Measurements from ENCODE around the gene EXOC3L1.
A peak's percentile ranks its signal among the peaks of the same experiment; 100 is the strongest.

Gene EXOC3L1

GRCh38 chr16:67204076-67204475, 14.1 kb upstream of the EXOC3L1 start:
- Histone ChIP-seq H3K9me3 (ENCODE audit: control insufficient read depth, insufficient read depth, low read length) (no peaks in the 10 kb centered on the region), H3K27ac (ENCODE audit: low read length) (no peak overlapping the region), H3K4me1 (ENCODE audit: control insufficient read depth, insufficient read depth, low read length) (peaks cover 6% of the 10 kb centered on the region), H3K27me3 (ENCODE audit: control insufficient read depth, insufficient read depth, low read length) (no peaks in the 10 kb centered on the region), H3K4me3 (ENCODE audit: low read length) (no peak overlapping the region), H3K36me3 (ENCODE audit: control insufficient read depth, insufficient read depth, low read length) (peaks cover 6% of the 10 kb centered on the region; the same call in 1 of the 2 replicates)
- DNase-seq (ENCODE audit: low read depth, low spot score): no peak
- no CpG with 5 or more reads among the region's 4 CpGs for WGBS (ENCODE audit: insufficient coverage, insufficient read length)

GRCh38 chr16:67202956-67203493, 13.1 kb upstream of the EXOC3L1 start:
- WGBS (ENCODE audit: insufficient coverage, insufficient read length): no CpG with 5 or more reads among the region's 23 CpGs
- Histone ChIP-seq H3K4me1 (ENCODE audit: control insufficient read depth, insufficient read depth, low read length) (peaks cover 7% of the 10 kb centered on the region), H3K36me3 (ENCODE audit: control insufficient read depth, insufficient read depth, low read length) (peaks cover 11% of the 10 kb centered on the region)

GRCh38 chr16:67202426-67202825, 12.5 kb upstream of the EXOC3L1 start:
- Histone ChIP-seq H3K4me1 (ENCODE audit: control insufficient read depth, insufficient read depth, low read length) (peaks cover 7% of the 10 kb centered on the region), H3K36me3 (ENCODE audit: control insufficient read depth, insufficient read depth, low read length) (peaks cover 12% of the 10 kb centered on the region), H3K27ac (ENCODE audit: low read length) (no peak overlapping the region), H3K27me3 (ENCODE audit: control insufficient read depth, insufficient read depth, low read length) (no peaks in the 10 kb centered on the region), H3K4me3 (ENCODE audit: low read length) (no peak overlapping the region), H3K9me3 (ENCODE audit: control insufficient read depth, insufficient read depth, low read length) (no peaks in the 10 kb centered on the region)
- DNase-seq (ENCODE audit: low read depth, low spot score): no peak
- WGBS (ENCODE audit: insufficient coverage, insufficient read length): no CpG with 5 or more reads among the region's 12 CpGs

More at GRCh38 chr16:67202956-67203493, 13.1 kb upstream of the EXOC3L1 start:
- no peak for DNase-seq (ENCODE audit: low read depth, low spot score)
- Histone ChIP-seq H3K4me3 (ENCODE audit: low read length) (no peak overlapping the region), H3K27ac (ENCODE audit: low read length) (no peak overlapping the region), H3K9me3 (ENCODE audit: control insufficient read depth, insufficient read depth, low read length) (no peaks in the 10 kb centered on the region), H3K27me3 (ENCODE audit: control insufficient read depth, insufficient read depth, low read length) (no peaks in the 10 kb centered on the region)

GRCh38 chr16:67201411-67202345, 11.7 kb upstream of the EXOC3L1 start:
- no peak for DNase-seq (ENCODE audit: low read depth, low spot score)
- no peak overlapping the region for H3K27ac ChIP-seq (ENCODE audit: low read length)
- peaks cover 14% of the 10 kb centered on the region for H3K36me3 ChIP-seq (ENCODE audit: control insufficient read depth, insufficient read depth, low read length)
- H3K27me3 ChIP-seq (ENCODE audit: control insufficient read depth, insufficient read depth, low read length): no peaks in the 10 kb centered on the region
- H3K9me3 ChIP-seq (ENCODE audit: control insufficient read depth, insufficient read depth, low read length): no peaks in the 10 kb centered on the region
- peaks cover 3% of the 10 kb centered on the region; the same call in 1 of the 2 replicates for H3K4me1 ChIP-seq (ENCODE audit: control insufficient read depth, insufficient read depth, low read length)
- H3K4me3 ChIP-seq (ENCODE audit: low read length): no peak overlapping the region
- no CpG with 5 or more reads among the region's 40 CpGs for WGBS (ENCODE audit: insufficient coverage, insufficient read length)

- H3K4me3 ChIP-seq (ENCODE audit: low read length): no peak overlapping the region
- H3K9me3 ChIP-seq (ENCODE audit: control insufficient read depth, insufficient read depth, low read length): no peaks in the 10 kb centered on the region
- WGBS (ENCODE audit: insufficient coverage, insufficient read length): no CpG with 5 or more reads among the region's 8 CpGs
- H3K27ac ChIP-seq (ENCODE audit: low read length): no peak overlapping the region
- no peaks in the 10 kb centered on the region for H3K27me3 ChIP-seq (ENCODE audit: control insufficient read depth, insufficient read depth, low read length)
- no peak for DNase-seq (ENCODE audit: low read depth, low spot score)
- peaks cover 25% of the 10 kb centered on the region for H3K36me3 ChIP-seq (ENCODE audit: control insufficient read depth, insufficient read depth, low read length)
- peaks cover 3% of the 10 kb centered on the region; the same call in 1 of the 2 replicates for H3K4me1 ChIP-seq (ENCODE audit: control insufficient read depth, insufficient read depth, low read length)
These were observed 10.6 kb upstream of the EXOC3L1 start for GRCh38 chr16:67200491-67200890.

GRCh38 chr16:67199808-67200198, 9.9 kb upstream of the EXOC3L1 start:
- Histone ChIP-seq H3K9me3 (ENCODE audit: control insufficient read depth, insufficient read depth, low read length) (no peaks in the 10 kb centered on the region), H3K4me3 (ENCODE audit: low read length) (peak overlapping the region; percentile 34; the same call in 1 of the 2 replicates), H3K36me3 (ENCODE audit: control insufficient read depth, insufficient read depth, low read length) (peaks cover 30% of the 10 kb centered on the region), H3K27ac (ENCODE audit: low read length) (no peak overlapping the region), H3K27me3 (ENCODE audit: control insufficient read depth, insufficient read depth, low read length) (no peaks in the 10 kb centered on the region), H3K4me1 (ENCODE audit: control insufficient read depth, insufficient read depth, low read length) (peaks cover 3% of the 10 kb centered on the region; the same call in 1 of the 2 replicates)
- no CpG with 5 or more reads among the region's 22 CpGs for WGBS (ENCODE audit: insufficient coverage, insufficient read length)
- no peak for DNase-seq (ENCODE audit: low read depth, low spot score)

- H3K9me3 ChIP-seq (ENCODE audit: control insufficient read depth, insufficient read depth, low read length): no peaks in the 10 kb centered on the region
- no peak within 1 kb of the TSS for H3K27ac ChIP-seq (ENCODE audit: low read length)
- no peaks in the 10 kb centered on the region for H3K27me3 ChIP-seq (ENCODE audit: control insufficient read depth, insufficient read depth, low read length)
- DNase-seq (ENCODE audit: low read depth, low spot score): no peak
- peaks cover 3% of the 10 kb centered on the region; the same call in 1 of the 2 replicates for H3K4me1 ChIP-seq (ENCODE audit: control insufficient read depth, insufficient read depth, low read length)
- WGBS (ENCODE audit: insufficient coverage, insufficient read length): no CpG with 5 or more reads among the region's 61 CpGs
- peak within 1 kb of the TSS; percentile 34; the same call in 1 of the 2 replicates for H3K4me3 ChIP-seq (ENCODE audit: low read length)
- H3K36me3 ChIP-seq (ENCODE audit: control insufficient read depth, insufficient read depth, low read length): peaks cover 34% of the 10 kb centered on the region
These were observed 9.3 kb upstream of the EXOC3L1 start, which contains the start of gene ELMO3 for GRCh38 chr16:67199011-67199807. Gene ELMO3 (plus strand): TSS chr16:67199131. CDS start chr16:67199327, 196 bp downstream.

- no peak overlapping the region for H3K27ac ChIP-seq (ENCODE audit: low read length)
- peaks cover 3% of the 10 kb centered on the region for H3K4me1 ChIP-seq (ENCODE audit: control insufficient read depth, insufficient read depth, low read length)
- no CpG with 5 or more reads among the region's 12 CpGs for WGBS (ENCODE audit: insufficient coverage, insufficient read length)
- H3K9me3 ChIP-seq (ENCODE audit: control insufficient read depth, insufficient read depth, low read length): no peaks in the 10 kb centered on the region
- peaks cover 31% of the 10 kb centered on the region for H3K36me3 ChIP-seq (ENCODE audit: control insufficient read depth, insufficient read depth, low read length)
- DNase-seq (ENCODE audit: low read depth, low spot score): no peak
- H3K27me3 ChIP-seq (ENCODE audit: control insufficient read depth, insufficient read depth, low read length): no peaks in the 10 kb centered on the region
- no peak overlapping the region for H3K4me3 ChIP-seq (ENCODE audit: low read length)
These were observed 8.3 kb upstream of the EXOC3L1 start for GRCh38 chr16:67198238-67198734.

GRCh38 chr16:67197704-67198103, 7.8 kb upstream of the EXOC3L1 start:
- no peak for DNase-seq (ENCODE audit: low read depth, low spot score)
- H3K36me3 ChIP-seq (ENCODE audit: control insufficient read depth, insufficient read depth, low read length): peaks cover 29% of the 10 kb centered on the region
- no peak overlapping the region for H3K4me3 ChIP-seq (ENCODE audit: low read length)
- no peaks in the 10 kb centered on the region for H3K9me3 ChIP-seq (ENCODE audit: control insufficient read depth, insufficient read depth, low read length)
- peaks cover 5% of the 10 kb centered on the region for H3K4me1 ChIP-seq (ENCODE audit: control insufficient read depth, insufficient read depth, low read length)
- no CpG with 5 or more reads among the region's 6 CpGs for WGBS (ENCODE audit: insufficient coverage, insufficient read length)
- H3K27me3 ChIP-seq (ENCODE audit: control insufficient read depth, insufficient read depth, low read length): no peaks in the 10 kb centered on the region
- no peak overlapping the region for H3K27ac ChIP-seq (ENCODE audit: low read length)

GRCh38 chr16:67196881-67197280, 6.9 kb upstream of the EXOC3L1 start:
- no peak overlapping the region for H3K27ac ChIP-seq (ENCODE audit: low read length)
- no peak for DNase-seq (ENCODE audit: low read depth, low spot score)
- H3K9me3 ChIP-seq (ENCODE audit: control insufficient read depth, insufficient read depth, low read length): no peaks in the 10 kb centered on the region
- peaks cover 27% of the 10 kb centered on the region for H3K36me3 ChIP-seq (ENCODE audit: control insufficient read depth, insufficient read depth, low read length)
- H3K4me1 ChIP-seq (ENCODE audit: control insufficient read depth, insufficient read depth, low read length): peaks cover 5% of the 10 kb centered on the region
- H3K27me3 ChIP-seq (ENCODE audit: control insufficient read depth, insufficient read depth, low read length): no peaks in the 10 kb centered on the region
- no peak overlapping the region for H3K4me3 ChIP-seq (ENCODE audit: low read length)
- no CpG with 5 or more reads among the region's 1 CpG for WGBS (ENCODE audit: insufficient coverage, insufficient read length)

Data from iPS DF 6.9 (cell line).